BJ (cell line): ENCODE data around the gene TM7SF2. TPM values are rescaled to one million over a fixed set of nuclear protein-coding genes. Genes with fewer than 3 reads are reported as not detected.
"Not testable (repeated sequence)": the region's sequence is repeated elsewhere in the genome, so short reads cannot be mapped to it uniquely, and the experiment has no call there.

Source experiments
- CTCF ChIA-PET: fragments of 350-600 bp; formaldehyde crosslinking; extraction: SDS; loops from one replicate; lab custom pipeline; 2021; ENCODE audit warnings: antibody characterized with exemption, inconsistent platforms; lab: Yijun Ruan, JAX
- POLR2A ChIA-PET: fragments of 300-600 bp; sonication (Branson Sonifier 250); formaldehyde crosslinking; extraction: SDS; loops from one replicate; lab custom pipeline; 2021; ENCODE audit warnings: antibody characterized with exemption; lab: Charles Lee
- DNase-seq: peaks from one replicate; pipeline ENCODE4 v3.0.0-alpha.2; 2011; ENCODE audit warnings: low read depth
- H3K27me3 ChIP-seq: 2 replicates; pipeline ENCODE4 v1.6.0; 2011; ENCODE audit warnings: low read length; ENCODE audit not compliant: control insufficient read depth, insufficient read depth
- H3K36me3 ChIP-seq: 2 replicates; pipeline ENCODE4 v1.5.1; 2011; ENCODE audit warnings: low read length; ENCODE audit not compliant: control insufficient read depth, insufficient read depth
- H3K4me3 ChIP-seq: 2 replicates; pipeline ENCODE4 v1.5.1; 2011; ENCODE audit warnings: low read depth, mild to moderate bottlenecking, control low read depth, low read length
- CTCF ChIP-seq: IDR thresholded peaks from 2 replicates; pipeline ENCODE4 v1.5.1; 2011; ENCODE audit warnings: low read depth, mild to moderate bottlenecking, control low read depth, inconsistent platforms, low read length, moderate library complexity; ENCODE audit not compliant: insufficient read depth
- polyA plus RNA-seq: library from polyadenylated mRNA; depleted of rRNA; stranded (reverse); fragments of >200 nt; gene quantifications from 2 replicates; pipeline ENCODE4 v1.2.3, GENCODE V29; 2011

The TM7SF2 gene
- polyA plus RNA-seq, 1 experiment, result 8.2 TPM

- Histone ChIP-seq H3K27me3 (no peaks in the 10 kb centered on the region), H3K4me3 (no peak overlapping the region), H3K36me3 (peaks cover 6% of the 10 kb centered on the region)
- ChIA-PET CTCF (interaction anchor here (0.8 to 4.7 kb wide), 24 partner anchors 9 to 276 kb away, joined by 3 to 31 read pairs (median 4); partner anchors contain the start of genes ARL2, CAPN1, CDC42BPG and GPHA2), POLR2A (no interaction called here)
- no peak for DNase-seq
- no peak for TF ChIP-seq CTCF
Measured at GRCh38 chr11:65118097-65118837, 6.6 kb downstream of the TM7SF2 start.

- H3K4me3 ChIP-seq, H3K27me3 ChIP-seq, DNase-seq, POLR2A ChIA-PET, H3K36me3 ChIP-seq: not testable (repeated sequence)
- CTCF ChIA-PET, result interaction anchor here (0.8 to 4.7 kb wide), 15 partner anchors 10 to 333 kb away, joined by 3 to 31 read pairs (median 5); partner anchors contain the start of genes ARL2, CAPN1, CDC42BPG and SNX15
Measured at GRCh38 chr11:65118891-65119669, 7.4 kb downstream of the TM7SF2 start.

- no peaks in the 10 kb centered on the region for H3K27me3 ChIP-seq
- no peak for DNase-seq
- H3K36me3 ChIP-seq, result peaks cover 6% of the 10 kb centered on the region
- H3K4me3 ChIP-seq, result no peak overlapping the region
- POLR2A ChIA-PET, result no interaction called here
- no peak for TF ChIP-seq CTCF
- CTCF ChIA-PET, result interaction anchor here (0.9 to 4.7 kb wide), 5 partner anchors 10 to 333 kb away, joined by 3 to 25 read pairs (median 5); partner anchors contain the start of gene SYVN1
Measured at GRCh38 chr11:65119670-65119995, 8.0 kb downstream of the TM7SF2 start.

- Histone ChIP-seq H3K36me3 (peaks cover 9% of the 10 kb centered on the region), H3K4me3 (peak overlapping the region; percentile 55), H3K27me3 (no peaks in the 10 kb centered on the region)
- TF ChIP-seq CTCF, result no peak
- ChIA-PET CTCF (interaction anchor here (1.5 to 4.7 kb wide), 5 partner anchors 8 to 107 kb away, joined by 3 to 25 read pairs (median 5); partner anchors contain the start of genes ARL2, SYVN1 and TM7SF2), POLR2A (no interaction called here)
- DNase-seq, result no peak
Measured at GRCh38 chr11:65120831-65121230, 9.2 kb downstream of the TM7SF2 start.

GRCh38 chr11:65121447-65121864, 9.8 kb downstream of the TM7SF2 start:
- DNase-seq, result no peak
- H3K36me3 ChIP-seq, result peaks cover 12% of the 10 kb centered on the region
- CTCF ChIA-PET, result interaction anchor here (0.8 to 2.0 kb wide), 8 partner anchors 9 to 108 kb away, joined by 3 to 21 read pairs (median 4); partner anchors contain the start of genes ARL2, SYVN1 and TM7SF2

More at GRCh38 chr11:65121447-65121864, 9.8 kb downstream of the TM7SF2 start:
- TF ChIP-seq CTCF, result no peak
- peak overlapping the region; percentile 55 for H3K4me3 ChIP-seq
- no peaks in the 10 kb centered on the region for H3K27me3 ChIP-seq
- POLR2A ChIA-PET, result interaction anchor here (0.6 to 1.2 kb wide), 6 partner anchors 10 to 193 kb away, joined by 3 to 13 read pairs (median 4); partner anchors contain the start of genes CDC42EP2 and TM7SF2
